ENCODE data around the gene CTSW.

GRCh38 chr11:65894034-65894591 is 14.5 kb downstream of the CTSW start:
- TF ChIP-seq GATA2 (IDR thresholded peaks at IDR 0.05; ENCODE audit: low read depth, low read length) (no peak), GATA3 (IDR thresholded peaks at IDR 0.05; ENCODE audit: low read depth, low read length) (no peak)

Measured in SH-SY5Y (cell line).